ENCODE results near the gene BAIAP2.

DNA sequence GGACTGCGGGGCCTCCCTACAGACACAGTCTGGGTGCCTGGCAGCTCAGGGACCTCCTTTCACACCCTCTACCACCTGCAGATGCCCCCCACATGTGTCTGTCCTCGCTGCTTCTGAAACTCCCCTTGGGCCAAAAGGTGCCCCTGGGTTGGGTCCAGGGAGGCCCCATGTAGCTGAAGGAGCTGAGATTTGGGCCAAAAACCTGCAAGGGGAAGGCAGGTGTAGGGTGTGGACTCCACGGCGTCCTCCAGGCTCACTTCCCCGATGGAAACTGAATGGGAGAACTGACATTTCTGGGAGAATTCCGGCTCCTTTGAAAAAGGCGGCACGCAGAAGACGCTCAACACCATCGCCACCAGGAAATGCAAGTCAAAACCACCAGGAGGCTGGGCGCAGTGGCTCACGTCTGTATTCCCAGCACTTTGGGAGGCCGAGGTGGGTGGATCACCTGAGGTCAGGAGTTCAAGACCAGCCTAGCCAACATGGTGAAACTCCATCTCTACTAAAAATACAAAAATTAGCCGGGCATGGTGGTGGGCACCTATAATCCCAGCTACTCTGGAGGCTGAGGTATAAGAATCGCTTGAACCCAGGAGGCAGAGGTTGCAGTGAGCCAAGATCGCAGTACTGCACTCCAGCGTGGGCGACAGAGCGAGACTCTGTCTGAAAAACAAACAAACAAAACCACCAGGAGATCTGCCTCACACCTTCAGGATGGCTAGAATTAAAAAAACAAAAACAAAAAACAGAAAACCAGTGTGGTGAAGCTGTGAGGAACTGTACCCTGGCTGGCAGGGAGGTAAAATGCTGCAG lies 13.2 kb upstream of the BAIAP2 start:
- TF ChIP-seq, protein P1, sequence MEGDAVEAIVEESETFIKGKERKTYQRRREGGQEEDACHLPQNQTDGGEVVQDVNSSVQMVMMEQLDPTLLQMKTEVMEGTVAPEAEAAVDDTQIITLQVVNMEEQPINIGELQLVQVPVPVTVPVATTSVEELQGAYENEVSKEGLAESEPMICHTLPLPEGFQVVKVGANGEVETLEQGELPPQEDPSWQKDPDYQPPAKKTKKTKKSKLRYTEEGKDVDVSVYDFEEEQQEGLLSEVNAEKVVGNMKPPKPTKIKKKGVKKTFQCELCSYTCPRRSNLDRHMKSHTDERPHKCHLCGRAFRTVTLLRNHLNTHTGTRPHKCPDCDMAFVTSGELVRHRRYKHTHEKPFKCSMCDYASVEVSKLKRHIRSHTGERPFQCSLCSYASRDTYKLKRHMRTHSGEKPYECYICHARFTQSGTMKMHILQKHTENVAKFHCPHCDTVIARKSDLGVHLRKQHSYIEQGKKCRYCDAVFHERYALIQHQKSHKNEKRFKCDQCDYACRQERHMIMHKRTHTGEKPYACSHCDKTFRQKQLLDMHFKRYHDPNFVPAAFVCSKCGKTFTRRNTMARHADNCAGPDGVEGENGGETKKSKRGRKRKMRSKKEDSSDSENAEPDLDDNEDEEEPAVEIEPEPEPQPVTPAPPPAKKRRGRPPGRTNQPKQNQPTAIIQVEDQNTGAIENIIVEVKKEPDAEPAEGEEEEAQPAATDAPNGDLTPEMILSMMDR (IDR thresholded peaks at IDR 0.05), result no peak
- TF ChIP-seq POLR2AphosphoS5 (IDR thresholded peaks at IDR 0.05), result no peak

Data from breast epithelium (tissue), 3 donors.